ENCODE data around the gene CDC42BPB. TPM values are rescaled to one million over a fixed set of nuclear protein-coding genes. Genes with fewer than 3 reads are reported as not detected.
A peak's percentile ranks its signal among the peaks of the same experiment; 100 is the strongest.

The CDC42BPB gene
- polyA plus RNA-seq, 1 donor (not counting 4 experiments of a cell fraction or from before 2014, with no cell fraction given) = 41.3 TPM

GRCh38 chr14:103105580-103106150, 48.3 kb upstream of the CDC42BPB start:
- no peak overlapping the region for H3K4me2 ChIP-seq (ENCODE audit: control insufficient read depth, extremely low read depth, insufficient read depth, low read depth, low read length)
- H3K4me1 ChIP-seq (ENCODE audit: control insufficient read depth, extremely low read depth, insufficient read depth, low read length) = peaks cover 2% of the 10 kb centered on the region
- peaks cover 63% of the 10 kb centered on the region for H3K27me3 ChIP-seq (ENCODE audit: control insufficient read depth, extremely low read depth, insufficient read depth, low read length)

GRCh38 chr14:103104654-103105452, 47.5 kb upstream of the CDC42BPB start:
- Histone ChIP-seq H3K79me2 (ENCODE audit: control insufficient read depth, insufficient read depth, low read length) (no peaks in the 10 kb centered on the region), H3K9me3 (ENCODE audit: control insufficient read depth, low read depth, low read length) (no peaks in the 10 kb centered on the region), H2AFZ (ENCODE audit: control insufficient read depth, low read length) (no peak overlapping the region), H3K36me3 (ENCODE audit: control insufficient read depth in 2 of 2, extremely low read depth in 1 of 2, insufficient read depth in 2 of 2, low read length in 2 of 2) (no peaks in the 10 kb centered on the region), H3K9ac (ENCODE audit: control insufficient read depth, extremely low read depth, insufficient read depth, low read length) (no peak overlapping the region), H3K4me3 (ENCODE audit: control insufficient read depth in 2 of 3, extremely low read depth in 1 of 3, insufficient read depth in 2 of 3, low read depth in 1 of 3, low read length in 3 of 3) (no peak overlapping the region), H3K27me3 (ENCODE audit: control insufficient read depth, extremely low read depth, insufficient read depth, low read length) (peaks cover 60% of the 10 kb centered on the region), H3K4me1 (ENCODE audit: control insufficient read depth, extremely low read depth, insufficient read depth, low read length) (peaks cover 2% of the 10 kb centered on the region), H3K27ac (ENCODE audit: control insufficient read depth, insufficient read depth, low read length) (no peak overlapping the region), H3K4me2 (ENCODE audit: control insufficient read depth, extremely low read depth, insufficient read depth, low read depth, low read length) (peak overlapping the region; percentile 56), H4K20me1 (ENCODE audit: control insufficient read depth, extremely low read depth, insufficient read depth, low read length) (peaks cover 2% of the 10 kb centered on the region), H3K9me1 (ENCODE audit: control insufficient read depth, extremely low read depth, insufficient read depth, low read length) (no peaks in the 10 kb centered on the region)
- TF ChIP-seq, protein P1, sequence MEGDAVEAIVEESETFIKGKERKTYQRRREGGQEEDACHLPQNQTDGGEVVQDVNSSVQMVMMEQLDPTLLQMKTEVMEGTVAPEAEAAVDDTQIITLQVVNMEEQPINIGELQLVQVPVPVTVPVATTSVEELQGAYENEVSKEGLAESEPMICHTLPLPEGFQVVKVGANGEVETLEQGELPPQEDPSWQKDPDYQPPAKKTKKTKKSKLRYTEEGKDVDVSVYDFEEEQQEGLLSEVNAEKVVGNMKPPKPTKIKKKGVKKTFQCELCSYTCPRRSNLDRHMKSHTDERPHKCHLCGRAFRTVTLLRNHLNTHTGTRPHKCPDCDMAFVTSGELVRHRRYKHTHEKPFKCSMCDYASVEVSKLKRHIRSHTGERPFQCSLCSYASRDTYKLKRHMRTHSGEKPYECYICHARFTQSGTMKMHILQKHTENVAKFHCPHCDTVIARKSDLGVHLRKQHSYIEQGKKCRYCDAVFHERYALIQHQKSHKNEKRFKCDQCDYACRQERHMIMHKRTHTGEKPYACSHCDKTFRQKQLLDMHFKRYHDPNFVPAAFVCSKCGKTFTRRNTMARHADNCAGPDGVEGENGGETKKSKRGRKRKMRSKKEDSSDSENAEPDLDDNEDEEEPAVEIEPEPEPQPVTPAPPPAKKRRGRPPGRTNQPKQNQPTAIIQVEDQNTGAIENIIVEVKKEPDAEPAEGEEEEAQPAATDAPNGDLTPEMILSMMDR (optimal IDR thresholded peaks at IDR 0.05 in 1 of 3, IDR thresholded peaks at IDR 0.05 in 1 of 3, conservative IDR thresholded peaks at IDR 0.05 in 1 of 3; ENCODE audit: extremely low read depth in 1 of 3, insufficient read depth in 2 of 3, low read length in 3 of 3) = peak; percentile 83 to 97 (median 88)
- peak; percentile 98 for TF ChIP-seq EZH2 (IDR thresholded peaks at IDR 0.05; ENCODE audit: low read length)
- no peak for DNase-seq (ENCODE audit: low read depth, low spot score)
- dilution Hi-C loops (cut with MboI; ENCODE audit: extremely low pct_ligation_motif_present, low sequenced_read_pairs) = no loop called here
- FAIRE-seq = no peak

More at GRCh38 chr14:103105580-103106150, 48.3 kb upstream of the CDC42BPB start:
- Histone ChIP-seq H3K9me1 (ENCODE audit: control insufficient read depth, extremely low read depth, insufficient read depth, low read length) (no peaks in the 10 kb centered on the region), H2AFZ (ENCODE audit: control insufficient read depth, low read length) (no peak overlapping the region), H3K79me2 (ENCODE audit: control insufficient read depth, insufficient read depth, low read length) (no peaks in the 10 kb centered on the region), H3K9ac (ENCODE audit: control insufficient read depth, extremely low read depth, insufficient read depth, low read length) (no peak overlapping the region), H3K4me3 (ENCODE audit: control insufficient read depth in 2 of 3, extremely low read depth in 1 of 3, insufficient read depth in 2 of 3, low read depth in 1 of 3, low read length in 3 of 3) (no peak overlapping the region), H3K9me3 (ENCODE audit: control insufficient read depth, low read depth, low read length) (no peaks in the 10 kb centered on the region), H4K20me1 (ENCODE audit: control insufficient read depth, extremely low read depth, insufficient read depth, low read length) (peaks cover 2% of the 10 kb centered on the region), H3K36me3 (ENCODE audit: control insufficient read depth in 2 of 2, extremely low read depth in 1 of 2, insufficient read depth in 2 of 2, low read length in 2 of 2) (no peaks in the 10 kb centered on the region), H3K27ac (ENCODE audit: control insufficient read depth, insufficient read depth, low read length) (no peak overlapping the region)
- TF ChIP-seq, protein P1 (optimal IDR thresholded peaks at IDR 0.05 in 1 of 3, IDR thresholded peaks at IDR 0.05 in 1 of 3, conservative IDR thresholded peaks at IDR 0.05 in 1 of 3; ENCODE audit: extremely low read depth in 1 of 3, insufficient read depth in 2 of 3, low read length in 3 of 3) = peak in 2 of 3 experiments; percentile 12 to 31
- no peak for TF ChIP-seq EZH2 (IDR thresholded peaks at IDR 0.05; ENCODE audit: low read length)
- FAIRE-seq = no peak
- dilution Hi-C loops (cut with MboI; ENCODE audit: extremely low pct_ligation_motif_present, low sequenced_read_pairs) = no loop called here
- DNase-seq (ENCODE audit: low read depth, low spot score) = no peak
